ENCODE data around the gene FOSL1.

The FOSL1 gene

GRCh38 chr11:65863889-65864705 is 36.1 kb downstream of the FOSL1 start:
- DNase-seq (ENCODE audit: low read depth in 2 of 2): no peak

GRCh38 chr11:65862941-65863888 is 37.0 kb downstream of the FOSL1 start:
- DNase-seq (ENCODE audit: low read depth in 2 of 2): no peak

GRCh38 chr11:65862191-65862735 is 37.9 kb downstream of the FOSL1 start:
- DNase-seq (ENCODE audit: low read depth in 2 of 2): no peak

- DNase-seq (ENCODE audit: low read depth in 2 of 2): no peak
Observed at GRCh38 chr11:65861533-65862183, 38.5 kb downstream of the FOSL1 start.

GRCh38 chr11:65861165-65861505 is 39.1 kb downstream of the FOSL1 start:
- no peak for DNase-seq (ENCODE audit: low read depth in 2 of 2)

GRCh38 chr11:65860278-65861164 is 39.7 kb downstream of the FOSL1 start, which contains the start of gene MUS81:
TSS of gene MUS81 (plus strand) at chr11:65860433. CDS start at chr11:65860754, 321 bp downstream.
- peak; percentile 95 to 96 for DNase-seq (ENCODE audit: low read depth in 2 of 2)

GRCh38 chr11:65859812-65860277 is 40.3 kb downstream of the FOSL1 start:
- peak; percentile 32 to 37 for DNase-seq (ENCODE audit: low read depth in 2 of 2)

- DNase-seq (ENCODE audit: low read depth in 2 of 2): peak; percentile 93 to 98
Observed at GRCh38 chr11:65859095-65859811, 40.9 kb downstream of the FOSL1 start.

GRCh38 chr11:65858681-65859087 is 41.5 kb downstream of the FOSL1 start:
- DNase-seq (ENCODE audit: low read depth in 2 of 2): no peak

GRCh38 chr11:65857853-65858680 is 42.1 kb downstream of the FOSL1 start, which contains the start of gene CFL1:
TSS of gene CFL1 (minus strand) at chr11:65858180. CDS start at chr11:65858099, 81 bp downstream.
- peak; percentile 94 to 95 for DNase-seq (ENCODE audit: low read depth in 2 of 2)

GRCh38 chr11:65857500-65857852 is 42.7 kb downstream of the FOSL1 start:
- DNase-seq (ENCODE audit: low read depth in 2 of 2): peak in 1 of 2 donors; percentile 58

GRCh38 chr11:65856689-65857499 is 43.3 kb downstream of the FOSL1 start:
- DNase-seq (ENCODE audit: low read depth in 2 of 2): peak; percentile 72 to 73

GRCh38 chr11:65855927-65856363 is 44.2 kb downstream of the FOSL1 start:
- DNase-seq (ENCODE audit: low read depth in 2 of 2): no peak

- no peak for DNase-seq (ENCODE audit: low read depth in 2 of 2)
Observed at GRCh38 chr11:65854852-65855837, 45.0 kb downstream of the FOSL1 start.

GRCh38 chr11:65854161-65854592 is 46.0 kb downstream of the FOSL1 start:
- DNase-seq (ENCODE audit: low read depth in 2 of 2): no peak

GRCh38 chr11:65853246-65853979 is 46.8 kb downstream of the FOSL1 start:
- DNase-seq (ENCODE audit: low read depth in 2 of 2): no peak

Measured in stimulated activated CD4-positive, alpha-beta T cell treated with anti-CD3 and anti-CD28 coated beads, Interleukin-1b, Interleukin-23, amount 100 ng/mL, for 4 hours (primary cell).